Measurements from ENCODE around the gene LRPAP1.

DNA sequence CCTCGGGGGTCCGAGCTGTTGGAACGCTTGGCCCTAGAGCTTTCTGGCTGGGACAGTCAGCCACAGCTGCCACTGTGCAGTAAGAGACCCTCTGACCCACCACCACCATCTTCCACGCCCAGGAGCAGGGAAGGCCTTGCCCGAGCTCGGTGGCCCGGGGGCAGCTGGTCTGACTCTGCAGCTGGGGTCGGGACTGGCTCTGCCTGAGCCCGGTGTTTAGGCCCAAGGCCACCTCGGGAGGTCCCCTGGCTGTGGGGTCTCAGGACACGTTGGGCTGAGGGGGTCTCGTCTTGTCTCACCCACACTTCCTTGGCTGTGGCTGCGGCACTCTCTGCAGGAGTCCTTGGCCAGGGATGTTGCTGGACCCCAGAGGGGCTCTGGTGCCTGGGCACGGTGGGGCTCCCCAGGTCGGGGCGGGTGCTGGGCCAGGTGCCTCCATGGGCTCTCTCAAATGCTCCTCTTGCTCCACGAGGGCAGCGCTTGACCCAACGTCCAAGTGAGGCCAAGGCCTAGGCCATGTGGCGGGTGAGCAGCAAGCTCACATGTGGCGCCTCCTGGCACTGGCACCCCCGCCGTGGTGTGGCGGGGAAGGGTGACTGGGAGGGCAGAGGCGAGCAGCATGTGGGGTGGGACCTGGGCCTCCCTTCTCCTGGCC lies 46.2 kb downstream of the LRPAP1 start:
- TF ChIP-seq SMC3 (IDR thresholded peaks at IDR 0.05; ENCODE audit: borderline replicate concordance, low read length) (no peak), SIX5 (IDR thresholded peaks at IDR 0.05; ENCODE audit: low read depth, low read length, severe bottlenecking) (no peak)

Data from GM12878 (cell line).